CD4-positive, alpha-beta T cell treated with Interleukin-15 for 1 hour (primary cell): ENCODE results near the gene LYST.
"Not testable (repeated sequence)": the region's sequence is repeated elsewhere in the genome, so short reads cannot be mapped to it uniquely, and the experiment has no call there.

Experiments
- DNase-seq: peaks from one replicate; pipeline ENCODE4 v3.0.0-alpha.2; 2020

LYST gene

GRCh38 chr1:235650341-235651169 is 216.2 kb downstream of the LYST start:
- no peak for DNase-seq

DNA sequence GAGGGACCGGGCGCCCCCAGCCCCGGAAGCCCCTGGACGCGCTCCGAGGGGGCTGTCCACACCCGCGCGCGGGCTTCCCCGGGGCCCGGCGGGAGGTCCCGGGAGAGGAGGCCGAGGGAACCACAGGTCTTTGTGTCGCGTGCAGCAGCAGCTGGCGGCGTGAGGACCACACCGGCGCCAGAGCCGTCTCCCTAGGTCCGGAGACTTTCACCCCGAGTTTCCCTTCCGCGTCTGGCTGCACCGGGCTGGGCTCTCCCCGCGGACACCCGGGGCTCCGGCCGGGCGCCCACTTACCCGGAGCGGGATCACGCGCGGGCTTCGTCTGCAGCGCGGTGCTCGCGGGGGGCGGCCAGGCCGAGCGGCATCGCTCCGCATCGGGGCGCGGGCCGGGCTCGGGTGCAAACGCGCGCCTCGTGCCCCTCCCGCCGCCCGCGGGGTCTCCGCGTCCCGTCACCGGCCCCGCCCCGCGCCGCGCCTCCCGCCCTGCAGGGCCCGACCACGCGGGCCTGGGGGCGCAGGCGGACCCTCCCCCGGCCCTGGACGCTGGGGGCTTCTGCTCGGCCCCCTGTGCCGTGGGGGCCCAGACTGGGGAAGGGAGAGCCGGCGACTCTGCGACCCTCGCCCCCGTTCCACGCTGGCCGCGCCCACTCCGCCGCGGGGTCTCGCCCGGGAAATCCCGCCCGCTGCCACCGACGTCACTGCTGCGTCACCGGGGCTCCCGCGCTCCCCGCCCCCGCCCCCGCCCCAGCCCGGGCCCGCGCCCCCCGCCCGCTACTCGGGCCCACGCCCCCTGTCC is 217.1 kb downstream of the LYST start, which contains the start of gene GNG4:
Gene GNG4 (minus strand): TSS at position 417 of the 796 bp plus-strand sequence. CDS start 65,946 bp downstream, outside the sequence.
- DNase-seq: no peak

DNA sequence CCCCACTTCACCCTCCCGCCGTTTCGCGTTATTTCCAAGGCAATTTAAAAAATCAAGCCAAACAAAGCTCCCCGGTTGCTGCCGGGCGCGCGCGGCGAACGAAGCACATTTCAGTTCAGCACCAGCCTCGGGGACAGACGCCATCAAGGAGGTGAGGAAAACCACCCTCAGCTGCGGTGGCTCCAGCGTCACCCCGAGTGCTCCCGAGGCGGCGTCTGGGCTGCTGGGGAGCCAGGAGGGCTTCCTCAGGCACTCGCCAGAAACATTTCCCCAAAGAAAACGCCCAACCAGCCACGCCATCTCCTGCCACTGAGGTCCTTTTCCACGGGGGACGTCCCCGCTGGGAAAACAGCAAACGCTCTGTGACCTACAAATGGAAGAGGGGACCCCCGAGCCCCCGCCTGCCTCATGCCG is 217.7 kb downstream of the LYST start:
- peak; percentile 44 for DNase-seq

DNA sequence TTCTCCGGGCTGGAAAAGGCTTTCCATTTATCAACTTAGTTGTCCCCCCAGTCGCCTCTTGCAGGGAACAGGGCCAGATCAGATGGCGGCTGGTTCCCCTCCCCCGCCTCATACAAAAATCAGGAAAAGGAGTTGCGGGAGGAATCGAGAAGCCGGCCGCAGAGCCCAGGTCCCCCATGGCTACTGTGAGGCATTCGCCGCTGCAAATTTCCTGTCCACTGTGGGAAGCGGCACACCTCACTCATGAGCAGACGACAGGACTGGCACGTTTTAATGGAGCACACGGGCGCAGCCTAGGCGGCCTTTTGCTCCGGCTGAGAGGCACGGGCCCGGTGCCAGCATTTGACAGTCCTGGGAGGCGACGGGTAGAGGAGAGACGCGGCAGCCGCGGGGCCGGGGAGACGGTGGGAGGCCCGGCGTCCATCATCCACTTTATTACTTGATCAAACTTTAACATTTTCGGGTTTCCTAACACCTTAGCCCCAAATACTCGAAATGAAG is 218.2 kb downstream of the LYST start:
- DNase-seq: no peak

DNA sequence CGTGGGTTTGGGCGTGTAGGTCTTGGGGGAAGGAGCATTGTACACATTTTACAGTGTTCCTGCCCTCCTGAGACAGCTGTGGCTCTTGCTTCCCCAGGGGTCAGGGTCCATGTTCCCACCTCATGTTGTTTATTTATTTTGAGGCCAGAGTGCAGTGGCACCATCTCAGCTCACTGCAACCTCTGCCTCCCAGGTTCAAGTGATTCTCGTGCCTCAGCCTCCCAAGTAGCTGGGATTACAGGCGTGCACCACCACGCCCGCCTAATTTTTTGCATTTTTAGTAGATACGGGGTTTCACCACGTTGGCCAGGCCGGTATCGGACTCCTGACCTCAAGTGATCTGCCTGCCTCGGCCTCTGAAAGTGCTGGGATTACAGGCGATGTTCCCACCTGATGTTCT is 219.2 kb downstream of the LYST start:
- DNase-seq: not testable (repeated sequence)

DNA sequence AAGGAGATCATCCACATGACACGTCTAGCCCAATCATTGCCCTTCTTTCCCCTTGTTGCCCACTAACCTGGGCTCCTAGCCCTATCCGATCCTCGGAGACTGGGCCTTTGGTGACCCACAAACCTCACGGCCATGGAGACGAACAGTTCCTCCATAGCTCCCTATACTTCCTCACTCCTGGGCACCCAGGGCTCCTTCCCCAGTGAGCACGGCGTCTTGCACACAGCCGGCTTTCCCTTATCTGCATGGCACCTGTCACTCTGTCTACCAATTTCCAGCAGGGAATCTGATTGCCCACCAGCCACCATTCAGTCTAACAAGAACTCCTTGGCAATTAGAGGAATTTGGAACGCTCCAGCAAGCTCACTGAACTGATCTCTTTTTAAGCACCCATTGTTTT is 220.2 kb downstream of the LYST start:
- no peak for DNase-seq

- DNase-seq: no peak
Observed at GRCh38 chr1:235644693-235645305, 221.9 kb downstream of the LYST start.

DNA sequence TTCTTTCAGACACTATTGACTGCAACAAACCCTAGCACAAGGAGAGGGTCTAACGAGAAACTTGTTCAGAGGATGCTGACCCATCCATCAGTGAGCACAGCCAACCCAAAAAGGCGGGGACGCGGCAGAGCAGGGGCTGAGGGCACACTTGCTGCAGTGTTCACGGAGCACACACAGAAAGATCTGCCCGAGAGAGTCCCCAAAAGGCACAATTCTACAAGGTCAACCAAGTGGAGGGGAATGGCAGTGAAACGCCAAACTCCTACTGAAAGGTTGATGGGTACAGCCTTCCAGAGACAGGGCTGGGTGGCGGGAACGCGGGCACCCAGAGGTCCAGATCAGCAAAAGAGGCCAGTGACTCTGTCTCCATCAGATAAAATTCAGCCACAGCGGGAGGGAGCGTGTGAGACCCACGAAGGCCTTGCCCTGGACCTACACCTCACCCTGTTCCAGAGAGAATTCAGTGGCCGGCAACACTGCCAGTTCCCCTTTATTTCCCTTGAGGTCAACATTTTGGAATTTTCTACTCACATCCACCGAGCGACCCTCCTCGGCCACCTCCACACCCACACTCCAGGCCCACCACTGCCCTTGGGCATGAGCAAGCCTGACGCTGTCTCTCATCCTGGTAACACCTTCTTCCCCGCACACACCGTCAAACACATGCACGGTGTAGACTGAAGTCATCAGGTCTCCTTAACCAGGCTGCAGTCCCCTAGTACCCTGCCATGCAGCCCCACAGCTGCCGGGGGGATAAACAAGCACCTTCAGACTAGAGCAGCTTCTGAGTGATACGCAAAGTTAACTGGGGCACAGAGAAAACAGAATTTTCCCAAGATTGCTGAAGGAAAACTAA is 222.6 kb downstream of the LYST start:
- DNase-seq: no peak

GRCh38 chr1:235642943-235643371 is 223.7 kb downstream of the LYST start:
- no peak for DNase-seq

DNA sequence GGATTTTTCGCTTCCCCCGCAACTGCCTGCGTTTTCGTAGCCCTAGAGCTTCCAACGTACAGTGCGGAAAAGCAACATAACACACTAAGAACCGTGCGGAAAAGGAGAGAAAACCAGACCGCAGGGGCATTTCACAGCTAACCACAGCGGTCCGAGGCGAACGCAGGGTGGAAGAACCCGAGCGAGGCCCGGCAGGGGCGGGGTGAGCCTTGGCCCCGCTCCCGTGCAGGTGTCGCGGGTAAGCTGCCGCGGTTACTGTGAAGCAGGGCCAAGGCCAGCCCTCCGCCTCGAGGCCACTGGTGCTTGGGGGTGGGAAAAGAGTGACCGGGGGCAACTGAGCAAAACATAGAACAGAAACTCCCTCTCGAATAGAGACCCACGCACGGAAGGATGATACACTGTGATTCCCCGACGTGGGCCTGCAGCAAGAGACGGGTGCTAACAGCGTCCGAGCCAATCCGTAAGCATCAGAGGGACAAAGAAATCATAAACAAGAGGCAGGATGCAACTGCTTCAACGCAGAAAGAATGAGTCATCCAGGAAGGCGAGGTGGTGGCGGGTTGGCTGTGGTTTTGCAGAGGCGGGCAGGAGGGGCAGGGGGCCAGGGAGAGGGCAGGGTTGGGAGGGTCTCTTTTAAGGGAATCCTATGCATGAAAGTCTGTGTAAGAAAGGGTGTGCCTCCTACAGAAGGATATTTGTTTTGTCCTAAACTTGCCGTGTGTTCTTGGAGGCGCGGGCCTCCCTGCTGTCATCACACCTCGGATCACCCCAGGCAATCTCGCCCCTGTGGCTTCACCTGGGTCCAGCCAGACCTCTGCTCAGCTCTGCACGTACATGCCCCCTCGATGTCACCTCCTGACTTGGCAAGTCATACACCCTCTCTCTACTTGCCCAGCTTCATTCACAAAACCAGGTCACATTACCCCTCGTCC is 224.4 kb downstream of the LYST start:
- DNase-seq: peak; percentile 68

DNA sequence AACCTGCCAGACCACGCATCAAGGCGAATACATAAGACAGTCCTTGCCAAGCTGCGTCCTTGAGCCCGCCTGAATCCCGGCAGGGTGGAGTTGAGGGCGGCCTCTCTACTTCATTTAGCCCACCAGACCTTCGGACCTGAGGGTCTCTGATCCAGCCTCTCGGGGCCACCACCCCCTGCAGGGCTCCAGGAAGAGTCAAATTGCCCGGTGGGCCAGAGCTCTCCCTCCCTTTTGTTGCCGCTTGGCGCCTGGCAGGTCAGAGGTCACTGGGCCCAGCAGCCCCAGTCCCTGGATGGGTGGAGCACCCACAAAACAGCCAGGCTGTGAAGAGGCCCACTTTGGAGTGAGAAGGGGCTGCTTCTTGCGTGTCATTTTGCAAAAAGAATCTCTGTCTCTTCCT is 226.1 kb downstream of the LYST start:
- no peak for DNase-seq

DNA sequence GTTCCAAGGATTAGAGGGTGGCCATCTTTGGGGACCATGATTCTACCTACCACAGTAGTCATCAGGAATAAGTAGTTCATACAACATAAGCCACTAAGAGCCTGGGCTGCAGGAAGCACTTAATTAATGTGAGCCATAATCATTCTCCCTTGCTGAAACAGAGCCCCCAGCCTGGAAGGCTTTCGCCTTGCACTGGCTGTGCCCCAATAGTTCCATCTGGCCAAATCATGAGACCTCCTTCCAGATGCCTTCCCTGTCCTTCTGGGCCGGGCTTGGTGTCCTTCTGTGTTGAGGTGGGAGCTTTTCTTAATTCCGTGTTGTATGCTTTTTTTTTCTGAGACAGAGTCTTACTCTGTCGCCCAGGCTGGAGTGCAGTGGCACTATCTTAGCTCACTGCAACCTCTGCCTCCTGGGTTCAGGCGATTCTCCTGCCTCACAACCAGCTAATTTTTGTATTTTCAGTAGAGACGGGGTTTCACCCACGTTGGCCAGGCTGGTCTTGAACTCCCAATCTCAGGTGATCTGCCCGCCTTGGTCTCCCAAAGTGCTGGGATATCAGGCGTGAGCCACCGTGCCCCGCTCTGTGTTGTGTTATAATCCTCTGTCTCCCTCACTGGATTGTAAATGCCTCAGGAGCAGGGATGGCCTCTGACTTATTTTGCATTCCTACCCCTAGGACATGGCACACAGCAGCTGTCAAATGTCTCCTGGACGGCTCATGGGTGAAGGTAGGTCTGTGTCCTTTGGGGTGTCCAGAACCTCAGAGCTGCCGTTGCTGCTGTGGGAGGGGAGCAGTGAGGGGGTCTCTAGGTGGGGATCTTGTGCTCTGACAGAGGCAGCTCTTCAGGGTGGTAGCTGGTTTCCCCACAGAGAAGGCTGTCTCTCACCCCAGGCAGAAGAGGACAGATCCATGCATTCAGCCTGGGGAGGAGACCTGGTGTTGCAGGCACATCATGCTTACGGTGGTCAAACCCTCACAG is 227.2 kb downstream of the LYST start:
- DNase-seq: no peak

GRCh38 chr1:235638612-235639011 is 228.1 kb downstream of the LYST start:
- DNase-seq: not testable (repeated sequence)

DNA sequence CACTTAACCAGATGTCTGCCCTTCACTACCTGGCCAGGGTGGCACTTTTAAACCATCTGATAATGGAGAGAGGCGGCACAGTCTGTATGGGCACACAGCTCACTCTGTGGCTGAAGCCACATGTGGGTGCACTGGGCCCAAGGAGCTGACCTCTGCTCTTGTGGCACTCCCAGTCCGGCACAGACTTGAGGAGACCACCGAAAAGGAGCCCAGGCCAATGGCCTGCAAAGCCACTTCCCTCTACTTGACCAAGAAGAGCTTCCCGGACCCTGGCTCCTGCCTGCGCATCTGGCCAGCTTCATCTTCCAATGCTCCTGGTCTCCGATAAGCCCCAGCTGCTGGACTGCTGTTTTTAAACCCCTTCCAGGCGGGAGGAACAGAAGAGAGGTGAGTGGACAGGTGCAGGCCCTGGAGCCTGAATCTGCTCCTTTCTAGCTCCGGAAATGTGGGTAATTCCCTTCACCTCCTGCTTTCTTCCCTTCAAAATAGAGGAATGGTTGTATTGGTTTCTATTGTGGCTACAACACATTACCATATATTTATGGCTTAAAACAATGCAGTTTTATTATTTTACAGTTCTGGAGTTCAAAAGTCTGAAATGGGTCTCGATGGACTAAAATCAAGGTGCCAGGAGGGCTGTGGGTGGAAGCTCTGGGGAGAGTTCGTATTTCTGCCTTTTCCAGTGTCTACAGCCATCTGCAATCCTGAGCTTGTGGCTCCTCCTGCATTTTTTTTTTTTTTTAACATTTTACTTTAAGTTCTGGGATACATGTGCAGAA is 228.8 kb downstream of the LYST start:
- DNase-seq: no peak

GRCh38 chr1:235635938-235636662 is 230.6 kb downstream of the LYST start:
- DNase-seq: no peak

DNA sequence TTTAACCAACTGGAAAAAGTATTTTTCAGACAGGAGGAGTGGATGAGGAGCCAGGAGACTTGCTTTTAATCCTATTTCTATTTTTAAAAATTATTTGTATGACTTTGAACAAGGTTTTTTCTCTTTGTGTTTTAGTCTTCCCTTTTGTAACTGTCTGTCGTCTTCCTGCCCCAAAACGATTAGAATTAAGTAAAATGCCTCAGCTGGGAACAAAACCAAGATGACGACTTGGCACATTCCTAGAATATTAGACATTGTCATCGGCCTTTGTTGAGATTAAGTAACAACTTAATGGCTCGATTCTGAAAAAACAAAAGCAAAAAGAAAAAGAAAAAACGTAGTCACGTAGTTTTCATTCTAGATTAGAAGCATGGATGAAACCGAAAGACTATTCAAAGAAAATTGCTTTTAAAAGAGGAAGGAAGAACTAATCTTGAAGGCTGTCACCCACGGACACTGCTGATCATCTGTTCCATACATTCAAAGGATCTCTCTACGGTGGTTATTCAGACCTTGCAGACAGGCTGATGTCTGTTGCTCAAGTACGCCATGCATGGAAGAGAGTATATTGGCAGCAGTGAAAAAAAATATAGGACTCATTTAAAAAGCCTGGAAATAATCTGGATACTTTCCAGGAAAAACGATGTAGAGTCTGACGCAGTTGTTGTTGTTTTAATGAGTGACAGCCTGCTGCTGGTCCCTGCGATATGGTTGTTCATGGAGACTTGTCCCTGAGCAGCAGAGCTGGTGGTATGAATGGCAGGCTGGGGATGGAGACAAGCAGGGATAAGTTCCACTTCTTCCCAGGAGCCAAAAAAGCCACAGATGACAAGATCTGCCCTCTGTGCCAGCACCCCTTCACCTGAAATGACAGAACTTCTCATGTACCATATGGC is 234.0 kb downstream of the LYST start:
- no peak for DNase-seq

- DNase-seq: no peak
Observed at GRCh38 chr1:235631816-235632215, 234.9 kb downstream of the LYST start.
